CD4-positive, alpha-beta T cell treated with Interleukin-1 beta for 1 hour (primary cell): ENCODE measurements around the gene MLLT6.
"Not testable (repeated sequence)": the region's sequence is repeated elsewhere in the genome, so short reads cannot be mapped to it uniquely, and the experiment has no call there.

ENCODE experiments used
- DNase-seq, 2 donors: peaks; one replicate each; pipeline ENCODE4 v3.0.0-alpha.2; 2020 to 2022

The MLLT6 gene

GRCh38 chr17:38709104-38709820 lies 4.2 kb downstream of the MLLT6 start:
- no peak for DNase-seq

GRCh38 chr17:38709864-38710603 lies 5.0 kb downstream of the MLLT6 start:
- DNase-seq, result no peak

GRCh38 chr17:38710604-38710962 lies 5.5 kb downstream of the MLLT6 start:
- no peak for DNase-seq

- DNase-seq, result no peak
These were observed 5.9 kb downstream of the MLLT6 start for GRCh38 chr17:38710985-38711384.

GRCh38 chr17:38711792-38712571 lies 6.9 kb downstream of the MLLT6 start:
- no peak for DNase-seq

GRCh38 chr17:38712593-38712992 lies 7.5 kb downstream of the MLLT6 start:
- DNase-seq, result no peak

GRCh38 chr17:38713456-38714075 lies 8.5 kb downstream of the MLLT6 start:
- no peak for DNase-seq

GRCh38 chr17:38715216-38715943 lies 10.3 kb downstream of the MLLT6 start:
- DNase-seq, result no peak

GRCh38 chr17:38716368-38717005 lies 11.4 kb downstream of the MLLT6 start:
- no peak for DNase-seq

GRCh38 chr17:38717139-38717745 lies 12.2 kb downstream of the MLLT6 start:
- no peak for DNase-seq

GRCh38 chr17:38719289-38719942 lies 14.3 kb downstream of the MLLT6 start:
- DNase-seq, result no peak

- no peak for DNase-seq
These were observed 15.0 kb downstream of the MLLT6 start for GRCh38 chr17:38719943-38720641.

- DNase-seq, result no peak
These were observed 15.9 kb downstream of the MLLT6 start for GRCh38 chr17:38720941-38721340.

- DNase-seq, result no peak
These were observed 16.7 kb downstream of the MLLT6 start for GRCh38 chr17:38721802-38722201.

GRCh38 chr17:38724337-38724988 lies 19.4 kb downstream of the MLLT6 start:
- DNase-seq, result no peak

GRCh38 chr17:38725066-38725465 lies 20.0 kb downstream of the MLLT6 start:
- no peak for DNase-seq

GRCh38 chr17:38726145-38726544 lies 21.1 kb downstream of the MLLT6 start:
- DNase-seq, result not testable (repeated sequence)

- DNase-seq, result peak; percentile 53 to 66
These were observed 22.7 kb downstream of the MLLT6 start for GRCh38 chr17:38727736-38728135.

GRCh38 chr17:38728290-38728831 lies 23.3 kb downstream of the MLLT6 start:
- peak; percentile 81 to 84 for DNase-seq
